GM12891 (cell line): Measurements from ENCODE around the gene COL4A2.

Source experiments
- POLR2A ChIP-seq: IDR thresholded peaks from 2 replicates; pipeline ENCODE4 v1.6.1; 2011; ENCODE audit warnings: low read depth, low read length, control low read depth
- POLR2AphosphoS5 ChIP-seq: IDR thresholded peaks from 2 replicates; pipeline ENCODE4 v1.6.1; 2011; ENCODE audit warnings: low read depth, low read length, control low read depth

GRCh38 chr13:110546926-110547325 lies 239.8 kb downstream of the COL4A2 start:
- TF ChIP-seq POLR2AphosphoS5: no peak
- TF ChIP-seq POLR2A: no peak
